GM21360 (cell line): ENCODE data around the gene ZFX.
A peak's percentile ranks its signal among the peaks of the same experiment; 100 is the strongest.
"Not testable (repeated sequence)": the region's sequence is repeated elsewhere in the genome, so short reads cannot be mapped to it uniquely, and the experiment has no call there.

ENCODE experiments used
- ATAC-seq: cut with Tn5 transposase; IDR thresholded peaks from one replicate; pipeline ENCODE4 v1.9.1; 2021; ENCODE audit warnings: mild to moderate bottlenecking, moderate library complexity; ENCODE audit not compliant: unreplicated experiment

Gene ZFX

DNA sequence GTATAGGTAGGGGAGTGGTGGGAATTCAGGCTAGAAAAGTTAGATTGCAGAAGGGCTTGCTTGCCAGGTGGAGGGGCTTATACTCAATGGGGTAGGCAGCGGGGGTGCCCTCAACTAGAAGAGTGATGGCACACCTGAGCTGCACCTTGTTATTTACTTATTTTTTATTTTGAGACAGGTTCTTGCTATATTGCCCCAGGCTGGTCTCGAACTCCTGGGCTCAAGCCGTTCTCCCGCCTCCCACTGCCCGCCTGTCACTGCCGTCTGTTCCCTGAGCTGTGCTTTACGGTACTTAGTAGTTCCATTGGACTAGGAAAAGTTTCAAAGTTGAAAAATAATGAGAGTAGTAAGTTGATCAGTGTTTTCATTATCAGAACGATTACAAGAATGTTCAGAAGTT is 2.0 kb downstream of the ZFX start:
- ATAC-seq, result no peak

DNA sequence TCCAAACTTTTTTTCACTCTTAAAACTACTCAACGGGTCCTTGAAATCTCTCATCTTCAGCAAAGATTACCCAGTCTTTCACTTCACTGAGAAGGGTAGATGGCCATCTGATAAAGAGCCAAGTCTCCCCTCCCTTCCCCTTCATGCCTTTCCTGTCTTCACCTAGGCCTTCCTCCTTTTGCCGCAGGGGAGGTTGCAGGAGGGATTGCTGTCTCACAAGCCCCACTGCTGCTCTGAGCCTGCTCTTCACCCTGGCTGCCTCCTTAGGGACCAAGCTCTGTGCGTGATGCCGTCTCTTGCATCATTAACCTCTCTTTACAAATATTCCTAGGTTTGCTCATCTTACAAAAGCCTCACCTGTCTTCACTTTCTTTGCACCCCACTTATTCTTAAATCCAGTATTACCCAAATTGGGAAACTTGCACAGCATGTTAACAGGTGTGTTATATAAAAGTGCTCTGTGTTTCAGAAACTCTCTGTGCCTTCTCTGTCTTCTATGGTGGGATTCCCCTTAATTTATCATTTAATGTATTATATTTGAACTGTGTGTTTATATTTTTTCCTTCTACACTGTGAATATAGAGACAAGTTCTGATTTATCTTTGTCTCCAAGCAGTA is 3.8 kb downstream of the ZFX start:
- ATAC-seq, result no peak

GRCh38 chrX:24153796-24154189 is 4.3 kb downstream of the ZFX start:
- ATAC-seq, result no peak

GRCh38 chrX:24154490-24155034 is 5.0 kb downstream of the ZFX start:
- ATAC-seq, result no peak

- ATAC-seq, result not testable (repeated sequence)
These were observed 6.2 kb downstream of the ZFX start for GRCh38 chrX:24155747-24156146.

GRCh38 chrX:24156177-24156576 is 6.6 kb downstream of the ZFX start:
- ATAC-seq, result no peak

DNA sequence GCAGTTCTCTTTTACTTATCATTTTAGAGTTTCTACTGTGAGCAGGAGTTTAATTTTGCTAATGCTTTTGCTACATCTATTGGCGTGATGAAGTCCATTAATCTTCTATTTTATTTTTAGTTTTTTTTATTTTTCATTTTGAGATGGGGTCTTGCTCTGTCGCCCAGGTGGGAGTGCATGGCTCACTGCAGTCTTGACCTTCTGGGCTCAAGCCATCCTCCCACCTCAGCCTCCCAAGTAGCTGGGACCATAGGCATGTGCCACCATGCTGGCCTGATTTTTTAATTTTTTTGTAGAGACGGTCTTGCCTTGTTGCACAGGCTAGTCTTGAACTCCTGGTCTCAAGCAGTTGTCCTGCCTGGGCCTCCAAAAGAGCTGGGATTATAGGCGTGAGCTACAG is 9.4 kb downstream of the ZFX start:
- no peak for ATAC-seq

DNA sequence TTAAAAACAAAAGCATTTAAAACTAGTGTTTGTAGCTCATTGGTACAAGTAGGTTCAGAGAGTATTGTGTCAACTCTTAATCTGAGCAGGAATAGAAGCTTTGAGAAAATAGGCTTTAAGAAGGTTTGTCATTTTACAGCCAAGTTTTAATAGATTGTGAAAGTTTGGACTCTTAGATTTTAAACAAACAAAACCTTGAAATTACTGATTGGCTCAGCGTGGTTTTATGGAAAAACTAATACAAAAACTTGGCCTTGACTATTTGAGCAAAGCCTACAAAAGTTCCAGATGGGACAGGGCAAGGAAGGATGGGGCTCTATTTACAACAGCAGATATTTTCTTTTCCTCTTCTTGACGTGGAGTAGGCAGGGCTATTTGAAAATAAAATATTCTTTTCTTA is 16.5 kb downstream of the ZFX start:
- no peak for ATAC-seq

GRCh38 chrX:24167719-24168472 is 18.4 kb downstream of the ZFX start:
- ATAC-seq, result no peak

DNA sequence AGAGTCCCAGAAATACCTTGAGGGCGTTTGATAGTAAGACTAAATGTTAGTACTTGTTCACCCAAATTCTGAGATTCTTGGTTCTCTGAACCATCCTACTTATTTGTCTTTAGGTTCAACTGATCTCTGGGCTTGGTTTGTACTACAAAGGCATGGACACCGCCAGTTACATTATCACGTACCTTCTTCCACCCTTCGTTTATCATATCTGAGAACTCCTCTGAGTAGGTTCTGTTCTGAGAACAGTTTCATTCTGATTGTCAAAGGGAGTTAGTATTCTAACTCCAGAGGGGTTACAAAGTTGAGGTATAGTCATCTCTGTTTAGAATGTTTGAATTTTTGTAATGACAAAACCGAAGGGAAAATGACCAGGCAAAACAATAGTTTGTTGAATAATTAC is 19.3 kb downstream of the ZFX start:
- ATAC-seq, result peak; percentile 87

DNA sequence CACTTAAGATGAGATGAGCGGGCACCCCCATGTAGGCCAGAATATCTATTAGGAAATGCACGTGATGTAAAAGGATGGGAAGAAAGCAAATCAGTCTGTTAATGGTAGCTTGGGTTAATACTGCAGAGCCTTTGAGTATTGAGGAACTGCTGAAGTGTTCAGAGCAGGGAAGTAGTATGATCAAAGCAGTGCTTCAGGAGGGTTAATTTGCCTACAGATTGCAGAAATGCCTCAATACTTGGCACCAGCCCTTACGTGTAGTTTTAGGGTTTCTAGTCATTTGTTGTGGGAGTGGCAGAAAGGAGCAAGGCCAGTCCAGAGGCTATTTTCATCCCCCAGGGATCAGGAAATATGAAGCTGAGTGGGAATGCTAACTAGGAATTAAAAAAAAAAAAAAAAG is 19.7 kb downstream of the ZFX start:
- ATAC-seq, result peak; percentile 75

GRCh38 chrX:24173115-24173847 is 23.8 kb downstream of the ZFX start:
- ATAC-seq, result no peak

GRCh38 chrX:24175276-24175675 is 25.7 kb downstream of the ZFX start:
- no peak for ATAC-seq

GRCh38 chrX:24178441-24178840 is 28.9 kb downstream of the ZFX start:
- no peak for ATAC-seq

- no peak for ATAC-seq
These were observed 34.5 kb downstream of the ZFX start for GRCh38 chrX:24184018-24184417.

GRCh38 chrX:24186483-24186882 is 37.0 kb downstream of the ZFX start:
- ATAC-seq, result no peak

DNA sequence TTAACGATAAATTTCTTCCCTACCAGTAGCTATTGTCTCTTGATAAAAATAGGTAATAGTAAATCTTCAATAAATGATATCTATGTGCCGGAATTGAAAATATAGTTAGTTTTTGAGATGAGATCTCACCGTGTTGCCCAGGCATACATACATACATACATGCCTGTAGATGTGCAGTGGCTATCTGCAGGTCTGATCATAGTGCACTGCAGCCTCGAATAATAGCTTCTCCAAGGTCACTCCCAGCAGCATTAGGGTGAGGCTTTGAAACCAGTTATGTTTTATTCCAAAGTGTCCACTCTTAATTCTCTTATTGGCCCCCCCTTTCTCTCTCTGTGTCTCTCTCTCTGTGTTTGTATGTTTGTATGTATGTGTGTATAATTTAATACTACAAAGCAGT is 37.5 kb downstream of the ZFX start:
- no peak for ATAC-seq

DNA sequence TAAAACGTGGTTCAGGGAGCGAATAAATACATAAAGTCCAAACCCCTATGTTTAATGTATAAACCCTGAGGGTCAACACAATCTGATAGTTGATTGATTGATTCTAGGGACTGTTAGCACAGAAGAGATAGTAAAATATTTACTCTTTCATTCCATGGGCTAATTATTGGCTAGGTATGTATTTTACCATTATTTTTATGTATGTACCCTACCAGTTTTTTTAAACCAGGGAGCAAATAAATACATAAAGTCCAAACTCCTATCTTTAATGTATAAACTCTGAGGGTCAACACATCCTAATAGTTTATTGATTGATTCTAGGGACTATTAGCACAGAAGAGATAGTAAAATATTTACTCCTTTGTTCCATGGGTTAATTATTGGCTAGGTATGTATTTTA is 40.0 kb downstream of the ZFX start:
- ATAC-seq, result no peak

DNA sequence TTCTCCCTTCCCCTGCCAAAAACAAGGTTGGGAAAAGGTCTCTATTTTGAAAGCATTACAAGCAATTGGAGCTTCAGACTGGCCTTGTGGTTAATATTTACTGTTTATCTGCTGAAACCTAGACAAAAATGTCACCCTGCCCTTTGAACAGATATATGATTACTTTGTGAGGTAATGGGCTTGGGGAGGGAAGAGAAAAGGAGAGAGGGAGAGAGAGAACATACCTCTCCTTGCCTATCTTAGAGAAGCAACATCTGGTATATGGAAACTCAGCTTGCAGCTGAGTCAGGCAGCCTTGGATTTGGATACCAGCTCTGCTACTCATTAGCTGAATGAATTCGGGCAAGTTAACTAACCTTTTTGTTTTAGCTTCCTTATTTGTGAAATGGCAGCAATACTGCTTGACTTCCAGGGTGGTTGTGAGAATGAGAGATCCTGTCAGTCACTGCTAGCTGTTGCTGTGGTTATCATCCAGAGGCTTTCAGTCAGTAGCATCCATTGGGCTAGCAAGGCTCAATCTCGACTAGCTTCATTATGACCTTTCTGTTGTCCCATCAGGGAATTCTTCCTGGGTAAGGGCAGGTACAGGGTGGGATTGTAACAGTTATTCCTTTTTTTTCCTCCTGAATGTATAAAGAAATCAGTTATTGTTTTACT is 41.1 kb downstream of the ZFX start:
- no peak for ATAC-seq

- no peak for ATAC-seq
These were observed 47.0 kb downstream of the ZFX start for GRCh38 chrX:24196509-24196908.

DNA sequence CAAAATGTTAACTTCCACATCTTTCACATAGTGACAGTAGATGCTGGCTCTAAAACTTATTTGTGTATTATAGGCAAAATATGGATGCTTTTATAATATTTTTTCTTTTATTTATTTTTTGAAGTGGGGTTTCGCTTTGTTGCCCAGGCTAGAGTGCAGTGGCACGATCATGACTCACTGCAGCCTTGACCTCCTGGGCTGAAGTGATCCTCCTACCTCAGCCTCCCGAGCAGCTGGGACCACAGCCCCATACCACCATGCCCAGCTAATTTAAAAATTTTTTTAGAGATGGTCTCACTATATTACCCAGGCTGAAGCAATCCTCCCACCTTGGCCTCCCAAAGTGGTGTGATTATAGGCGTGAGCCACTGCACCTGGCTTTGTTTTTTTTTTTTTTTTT is 48.6 kb downstream of the ZFX start:
- no peak for ATAC-seq
